ENCODE data around the gene BFSP2. TPM values are rescaled to one million over a fixed set of nuclear protein-coding genes. Genes with fewer than 3 reads are reported as not detected.

Gene BFSP2
- total RNA-seq, 4 donors from 2014 or later: 2.6 TPM; not detected in 3

DNA sequence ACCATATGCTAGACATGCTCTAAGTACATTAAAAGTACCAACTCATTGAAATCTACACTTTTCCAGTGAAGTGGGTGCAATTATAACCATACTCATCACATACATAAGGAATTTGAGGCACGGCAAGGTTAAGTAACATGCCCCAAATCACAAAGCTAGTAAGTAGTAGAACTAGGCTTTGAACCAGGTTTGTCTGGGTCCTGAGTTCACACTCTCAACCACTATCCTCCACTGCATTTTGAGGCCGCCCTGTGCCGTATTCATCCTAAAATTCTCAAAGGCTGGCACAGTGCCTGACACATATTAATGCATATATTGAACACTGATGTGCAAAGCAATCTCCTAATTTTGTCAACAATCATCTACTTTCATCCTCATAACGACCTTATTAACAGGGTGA lies 104.9 kb downstream of the BFSP2 start:
- TF ChIP-seq EP300 (IDR thresholded peaks at IDR 0.05): no peak
- TF ChIP-seq POLR2A (IDR thresholded peaks at IDR 0.05): no peak
- TF ChIP-seq, protein P1, sequence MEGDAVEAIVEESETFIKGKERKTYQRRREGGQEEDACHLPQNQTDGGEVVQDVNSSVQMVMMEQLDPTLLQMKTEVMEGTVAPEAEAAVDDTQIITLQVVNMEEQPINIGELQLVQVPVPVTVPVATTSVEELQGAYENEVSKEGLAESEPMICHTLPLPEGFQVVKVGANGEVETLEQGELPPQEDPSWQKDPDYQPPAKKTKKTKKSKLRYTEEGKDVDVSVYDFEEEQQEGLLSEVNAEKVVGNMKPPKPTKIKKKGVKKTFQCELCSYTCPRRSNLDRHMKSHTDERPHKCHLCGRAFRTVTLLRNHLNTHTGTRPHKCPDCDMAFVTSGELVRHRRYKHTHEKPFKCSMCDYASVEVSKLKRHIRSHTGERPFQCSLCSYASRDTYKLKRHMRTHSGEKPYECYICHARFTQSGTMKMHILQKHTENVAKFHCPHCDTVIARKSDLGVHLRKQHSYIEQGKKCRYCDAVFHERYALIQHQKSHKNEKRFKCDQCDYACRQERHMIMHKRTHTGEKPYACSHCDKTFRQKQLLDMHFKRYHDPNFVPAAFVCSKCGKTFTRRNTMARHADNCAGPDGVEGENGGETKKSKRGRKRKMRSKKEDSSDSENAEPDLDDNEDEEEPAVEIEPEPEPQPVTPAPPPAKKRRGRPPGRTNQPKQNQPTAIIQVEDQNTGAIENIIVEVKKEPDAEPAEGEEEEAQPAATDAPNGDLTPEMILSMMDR (IDR thresholded peaks at IDR 0.05): no peak
- peaks cover 0 to 11% (median 4%) of the 10 kb centered on the region in 4 donors for H3K4me1 ChIP-seq
- no peak overlapping the region for H3K4me3 ChIP-seq
- no peaks in the 10 kb centered on the region for H3K36me3 ChIP-seq
- no peak overlapping the region for H3K27ac ChIP-seq
- WGBS, 2 donors: 82 to 89% methylated on average over 4 of the region's 4 CpGs
- DNase-seq (ENCODE audit: low spot score in 2 of 2): no peak
- no peaks in the 10 kb centered on the region for H3K27me3 ChIP-seq
- H3K9me3 ChIP-seq: no peaks in the 10 kb centered on the region

DNA sequence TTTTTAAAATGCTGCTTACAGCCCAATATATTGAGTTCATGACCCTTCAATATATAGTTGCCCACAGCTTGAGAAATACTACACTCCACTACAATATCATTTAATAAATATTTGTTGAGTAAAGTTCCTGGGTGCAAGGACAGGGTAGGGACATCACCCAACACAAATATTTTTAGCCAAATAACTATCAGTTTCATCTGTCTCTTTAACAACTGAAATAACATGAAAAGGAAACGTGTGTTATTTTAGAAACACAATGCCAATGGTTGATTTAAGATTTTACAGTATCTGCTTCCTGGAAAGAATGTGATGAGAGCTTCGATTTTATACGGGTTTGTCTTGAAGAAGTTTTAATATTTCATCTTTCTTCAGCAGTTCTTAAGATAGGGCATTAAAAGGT lies 106.0 kb downstream of the BFSP2 start:
- Histone ChIP-seq H3K36me3 (no peaks in the 10 kb centered on the region), H3K27ac (peak overlapping the region in 3 of 4 donors; percentile 51 to 62 (median 62)), H3K27me3 (no peaks in the 10 kb centered on the region), H3K4me1 (peaks cover 0 to 11% (median 4%) of the 10 kb centered on the region in 4 donors), H3K9me3 (no peaks in the 10 kb centered on the region), H3K4me3 (no peak overlapping the region)
- WGBS, 2 donors: 9 to 18% methylated on average over 3 of the region's 3 CpGs
- TF ChIP-seq, protein P1 (IDR thresholded peaks at IDR 0.05): no peak
- no peak for DNase-seq (ENCODE audit: low spot score in 2 of 2)

DNA sequence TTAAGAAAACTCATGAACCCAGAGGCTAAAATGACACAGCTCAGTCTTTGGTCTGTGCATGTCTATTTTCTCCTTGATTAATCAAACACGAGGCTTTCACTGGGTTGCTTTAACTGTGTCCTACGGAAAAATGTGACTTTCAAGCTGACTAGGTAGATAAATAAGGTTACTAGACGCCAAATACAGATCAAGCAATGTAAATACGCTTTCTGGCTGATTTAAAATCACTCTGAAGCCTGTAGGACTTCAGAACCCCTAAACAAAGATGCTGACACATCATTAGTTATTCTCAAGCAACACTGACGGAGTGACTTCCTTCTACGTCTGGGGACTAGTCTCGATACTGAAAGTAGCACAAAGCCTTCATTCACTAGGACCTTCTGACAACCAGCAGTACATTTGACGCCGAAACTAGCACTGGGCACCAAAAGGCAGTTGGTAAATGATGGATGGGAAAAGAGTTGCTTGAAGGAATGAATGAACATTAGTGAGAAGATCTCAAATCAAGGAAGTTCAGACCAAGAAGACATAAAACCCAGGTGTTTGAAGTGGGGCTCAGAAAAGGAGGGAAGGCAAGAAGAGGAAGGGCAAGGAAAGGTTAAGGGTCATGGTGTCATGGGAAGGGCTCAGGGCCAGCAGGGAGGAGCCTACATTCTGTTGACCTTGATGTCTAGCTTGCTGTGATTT lies 106.5 kb downstream of the BFSP2 start:
- peak overlapping the region in 1 of 4 donors; percentile 11 for H3K4me3 ChIP-seq
- H3K4me1 ChIP-seq: peaks cover 0 to 11% (median 4%) of the 10 kb centered on the region in 4 donors
- TF ChIP-seq, protein P1 (IDR thresholded peaks at IDR 0.05): no peak
- TF ChIP-seq EP300 (IDR thresholded peaks at IDR 0.05): no peak
- TF ChIP-seq POLR2A (IDR thresholded peaks at IDR 0.05): no peak
- H3K36me3 ChIP-seq: no peaks in the 10 kb centered on the region
- WGBS, 2 donors: 26 to 28% methylated on average over 9 of the region's 9 CpGs
- no peaks in the 10 kb centered on the region for H3K27me3 ChIP-seq
- DNase-seq (ENCODE audit: low spot score in 2 of 2): peak in 1 of 2 donors; percentile 8
- H3K27ac ChIP-seq: peak overlapping the region in 3 of 4 donors; percentile 51 to 62 (median 62)
- H3K9me3 ChIP-seq: no peaks in the 10 kb centered on the region

DNA sequence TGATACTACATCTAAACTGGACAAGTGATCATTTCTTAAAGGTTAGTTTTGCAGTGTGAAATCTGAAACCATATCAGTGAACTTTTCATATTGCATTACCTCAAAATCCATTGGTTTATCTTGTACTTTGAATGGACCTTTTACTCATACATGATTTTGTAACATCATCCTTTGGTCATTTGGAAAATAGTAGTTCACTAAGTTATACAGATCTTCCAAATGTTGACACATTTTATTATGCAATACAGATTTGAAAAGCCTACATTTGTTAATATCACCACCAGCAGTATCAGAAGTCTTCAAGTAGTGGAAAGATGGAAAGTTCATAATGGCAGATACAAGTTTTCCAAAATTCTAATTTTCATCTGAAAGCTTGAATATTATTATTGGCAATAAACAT lies 109.6 kb downstream of the BFSP2 start:
- H3K27me3 ChIP-seq: no peaks in the 10 kb centered on the region
- no peaks in the 10 kb centered on the region for H3K9me3 ChIP-seq
- TF ChIP-seq, protein P1 (IDR thresholded peaks at IDR 0.05): no peak
- no peak for TF ChIP-seq POLR2A (IDR thresholded peaks at IDR 0.05)
- no peak overlapping the region for H3K27ac ChIP-seq
- H3K4me3 ChIP-seq: no peak overlapping the region
- H3K36me3 ChIP-seq: no peaks in the 10 kb centered on the region
- no peak for DNase-seq (ENCODE audit: low spot score in 2 of 2)
- H3K4me1 ChIP-seq: peaks cover 0 to 11% (median 4%) of the 10 kb centered on the region in 4 donors

DNA sequence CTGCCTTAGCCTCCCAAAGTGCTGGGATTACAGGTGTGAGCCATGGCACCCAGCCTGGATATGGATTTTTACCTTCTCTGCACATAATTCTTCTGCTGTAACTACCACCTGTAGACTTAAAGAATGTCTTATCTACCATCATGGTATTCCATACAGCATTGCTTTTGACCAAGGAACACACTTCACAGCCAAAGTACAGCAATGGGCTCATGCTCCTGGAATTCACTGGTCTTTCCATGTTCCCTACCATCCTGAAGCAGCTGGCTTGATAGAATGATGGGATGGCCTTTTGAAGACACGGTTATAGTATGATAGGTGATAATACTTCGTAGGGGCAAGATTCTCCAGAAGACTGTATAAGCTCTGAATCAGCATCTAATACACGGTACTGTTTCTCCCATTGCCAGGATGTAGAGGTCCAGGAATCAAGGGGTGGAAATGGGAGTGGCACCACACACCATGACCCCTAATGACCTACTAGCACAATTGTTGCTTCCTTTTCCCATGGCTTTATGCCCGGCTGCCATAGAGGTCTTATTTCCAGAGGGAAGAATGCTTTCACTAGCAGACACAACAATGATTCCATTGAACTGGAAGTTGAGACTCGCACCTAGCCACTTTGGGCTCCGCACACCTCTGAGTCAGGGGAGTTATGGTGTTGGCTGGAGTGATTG lies 112.7 kb downstream of the BFSP2 start:
- Histone ChIP-seq H3K4me3 (no peak overlapping the region), H3K4me1 (no peaks in the 10 kb centered on the region), H3K27me3 (no peaks in the 10 kb centered on the region), H3K9me3 (no peaks in the 10 kb centered on the region), H3K36me3 (no peaks in the 10 kb centered on the region), H3K27ac (no peak overlapping the region)
- no peak for DNase-seq (ENCODE audit: low spot score in 2 of 2)
- 76 to 77% methylated on average over 6 of the region's 6 CpGs for WGBS, 2 donors
- TF ChIP-seq POLR2A (IDR thresholded peaks at IDR 0.05) (no peak), EP300 (IDR thresholded peaks at IDR 0.05) (no peak)
- TF ChIP-seq, protein P1 (IDR thresholded peaks at IDR 0.05): no peak

All from tibial nerve (tissue), 4 donors.